Astrocyte (in vitro differentiated cells and primary cell): Measurements from ENCODE around the gene MFNG.

Source experiments
- EZH2 ChIP-seq: IDR thresholded peaks from 2 replicates; pipeline ENCODE4 v1.6.1; 2012; ENCODE audit warnings: mild to moderate bottlenecking, low read length, inconsistent platforms; ENCODE audit not compliant: insufficient read depth
- TF ChIP-seq, protein P1 (sequence below): IDR thresholded peaks from 2 replicates; pipeline ENCODE4 v1.5.1; 2011; ENCODE audit warnings: low read depth, mild to moderate bottlenecking, inconsistent platforms, low read length, moderate library complexity; ENCODE audit not compliant: insufficient read depth

DNA sequence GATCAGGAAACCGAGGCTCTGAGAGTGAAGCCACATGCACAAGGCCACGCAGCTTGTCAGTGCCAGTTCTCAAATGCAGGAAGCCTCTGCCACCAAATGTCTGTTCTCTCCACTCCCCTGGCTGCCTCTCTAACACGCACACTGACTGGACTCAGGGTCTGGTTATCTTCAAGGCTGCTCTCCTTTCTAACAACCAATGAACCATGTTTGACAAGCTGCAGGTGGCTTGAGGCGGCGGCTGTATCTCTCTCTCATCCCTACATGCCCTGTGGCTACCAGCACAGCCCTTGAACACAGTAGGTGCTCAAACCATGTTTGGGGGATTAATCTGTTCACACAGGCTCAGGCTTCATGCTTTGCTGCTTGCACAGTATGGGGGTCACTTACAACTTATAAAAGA, 23.7 kb downstream of the MFNG start:
- TF ChIP-seq EZH2 = no peak
- TF ChIP-seq, protein P1, sequence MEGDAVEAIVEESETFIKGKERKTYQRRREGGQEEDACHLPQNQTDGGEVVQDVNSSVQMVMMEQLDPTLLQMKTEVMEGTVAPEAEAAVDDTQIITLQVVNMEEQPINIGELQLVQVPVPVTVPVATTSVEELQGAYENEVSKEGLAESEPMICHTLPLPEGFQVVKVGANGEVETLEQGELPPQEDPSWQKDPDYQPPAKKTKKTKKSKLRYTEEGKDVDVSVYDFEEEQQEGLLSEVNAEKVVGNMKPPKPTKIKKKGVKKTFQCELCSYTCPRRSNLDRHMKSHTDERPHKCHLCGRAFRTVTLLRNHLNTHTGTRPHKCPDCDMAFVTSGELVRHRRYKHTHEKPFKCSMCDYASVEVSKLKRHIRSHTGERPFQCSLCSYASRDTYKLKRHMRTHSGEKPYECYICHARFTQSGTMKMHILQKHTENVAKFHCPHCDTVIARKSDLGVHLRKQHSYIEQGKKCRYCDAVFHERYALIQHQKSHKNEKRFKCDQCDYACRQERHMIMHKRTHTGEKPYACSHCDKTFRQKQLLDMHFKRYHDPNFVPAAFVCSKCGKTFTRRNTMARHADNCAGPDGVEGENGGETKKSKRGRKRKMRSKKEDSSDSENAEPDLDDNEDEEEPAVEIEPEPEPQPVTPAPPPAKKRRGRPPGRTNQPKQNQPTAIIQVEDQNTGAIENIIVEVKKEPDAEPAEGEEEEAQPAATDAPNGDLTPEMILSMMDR = no peak
